OCI-LY3 (cell line): ENCODE data around the gene RARG.

Experiments used
- H2AFZ ChIP-seq: fragments of 200-600, 300-600 bp; shearing (Covaris generic); 2 replicates; pipeline ENCODE4 v1.6.0; 2014; ENCODE audit warnings: antibody characterized with exemption, low read depth, low read length
- H3K27ac ChIP-seq: fragments of 200-600, 300-600 bp; sonication (generic); 2 replicates; pipeline ENCODE4 v1.5.1; 2014; ENCODE audit warnings: mild to moderate bottlenecking, low read length, moderate library complexity, mixed read lengths
- H3K27me3 ChIP-seq: fragments of 200-600, 300-600 bp; sonication (generic); 2 replicates; pipeline ENCODE4 v1.6.1; 2014; ENCODE audit warnings: low read depth, low read length, mixed read lengths
- H3K36me3 ChIP-seq: fragments of 200-600, 300-600 bp; sonication (generic); replicated peaks from 2 replicates; pipeline ENCODE3; 2014; ENCODE audit warnings: low read depth, low read length, mixed read lengths
- H3K4me1 ChIP-seq: fragments of 300-600, 200-600 bp; sonication (generic); 2 replicates; pipeline ENCODE4 v1.6.1; 2014; ENCODE audit warnings: low read length, mixed read lengths
- H3K4me2 ChIP-seq: fragments of 200-600, 300-600 bp; sonication (generic); 2 replicates; pipeline ENCODE4 v1.6.1; 2014; ENCODE audit warnings: low read length, mixed read lengths
- H3K4me3 ChIP-seq: fragments of 300-600, 200-600 bp; sonication (generic); 2 replicates; pipeline ENCODE4 v1.5.1; 2014; ENCODE audit warnings: antibody characterized with exemption, mild to moderate bottlenecking, low read length, moderate library complexity
- H3K79me2 ChIP-seq: fragments of 300-600, 200-600 bp; shearing (Covaris generic); 2 replicates; pipeline ENCODE4 v1.6.1; 2014; ENCODE audit warnings: mild to moderate bottlenecking, low read length, mixed read lengths
- H3K9ac ChIP-seq: fragments of 300-600, 200-600 bp; shearing (Covaris generic); 2 replicates; pipeline ENCODE4 v1.6.0; 2014; ENCODE audit warnings: mild to moderate bottlenecking, low read length, moderate library complexity
- H3K9me3 ChIP-seq: fragments of 200-600, 300-600 bp; shearing (Covaris generic); 2 replicates; pipeline ENCODE4 v1.6.1; 2014; ENCODE audit warnings: low read length, mixed read lengths; ENCODE audit not compliant: insufficient read depth
- H4K20me1 ChIP-seq: fragments of 200-600, 300-600 bp; sonication (generic); 2 replicates; pipeline ENCODE4 v1.6.1; 2016; ENCODE audit warnings: low read length, mixed read lengths; ENCODE audit not compliant: insufficient read depth
- CTCF ChIP-seq: fragments of 200-600, 300-600 bp; sonication (generic); IDR thresholded peaks from 2 replicates; pipeline ENCODE4 v1.5.1; 2014; ENCODE audit warnings: antibody characterized with exemption, low read length, low read depth
- EZH2phosphoT487 ChIP-seq: fragments of 200-600 bp; shearing (Covaris generic); IDR thresholded peaks from 2 replicates; pipeline ENCODE4 v1.6.1; 2018; ENCODE audit warnings: antibody characterized with exemption, mixed run types, low read depth

Gene RARG

GRCh38 chr12:53208877-53209463 lies 23.0 kb downstream of the RARG start:
- Histone ChIP-seq H3K27ac (peak overlapping the region; percentile 47), H3K79me2 (no peaks in the 10 kb centered on the region), H3K9me3 (no peaks in the 10 kb centered on the region), H3K9ac (peak overlapping the region; percentile 51; the same call in 1 of the 2 replicates), H3K4me1 (peaks cover 58% of the 10 kb centered on the region), H3K27me3 (no peaks in the 10 kb centered on the region), H2AFZ (peak overlapping the region; percentile 50; the same call in 1 of the 2 replicates), H3K4me2 (peak overlapping the region; percentile 85), H4K20me1 (no peaks in the 10 kb centered on the region), H3K36me3 (no peaks in the 10 kb centered on the region), H3K4me3 (peak overlapping the region; percentile 69)
- TF ChIP-seq CTCF, result no peak
- no peak for TF ChIP-seq EZH2phosphoT487

GRCh38 chr12:53208435-53208834 lies 23.6 kb downstream of the RARG start:
- Histone ChIP-seq H3K4me1 (peaks cover 58% of the 10 kb centered on the region), H3K79me2 (no peaks in the 10 kb centered on the region), H3K9me3 (no peaks in the 10 kb centered on the region), H3K27ac (no peak overlapping the region), H3K4me2 (peak overlapping the region; percentile 85), H3K4me3 (peak overlapping the region; percentile 69), H2AFZ (no peak overlapping the region), H4K20me1 (no peaks in the 10 kb centered on the region), H3K36me3 (no peaks in the 10 kb centered on the region), H3K27me3 (0 out of 2 replicates have a peak, but pooled peaks cover 3% of the 10 kb centered on the region), H3K9ac (no peak overlapping the region)
- no peak for TF ChIP-seq EZH2phosphoT487
- no peak for TF ChIP-seq CTCF

DNA sequence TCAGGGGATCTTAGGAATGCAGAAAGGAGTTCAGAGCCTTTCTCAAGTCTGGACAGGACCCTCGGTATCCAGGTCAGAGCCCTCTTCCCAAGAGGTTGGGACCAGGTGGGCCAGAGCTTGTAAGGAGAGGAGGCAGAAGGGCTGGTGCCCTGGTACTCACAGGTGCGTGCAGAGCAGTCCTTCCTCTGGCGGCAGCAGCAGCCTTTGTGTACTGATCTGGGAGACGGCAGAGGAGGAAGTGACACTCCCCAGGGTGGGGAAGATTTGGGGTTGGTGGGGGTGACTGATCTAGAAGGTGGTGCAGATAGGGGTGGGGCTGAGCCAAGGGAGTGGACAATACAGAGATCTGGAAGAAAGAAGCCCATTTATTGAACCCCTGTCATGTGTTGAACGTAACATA lies 25.0 kb downstream of the RARG start, which contains the start of gene ITGB7:
TSS of gene ITGB7 (minus strand) at position 210 of the 400 bp plus-strand sequence. CDS start 6,808 bp downstream, outside the sequence.
- peak within 1 kb of the TSS; percentile 58 for H3K27ac ChIP-seq
- no peaks in the 10 kb centered on the region for H3K36me3 ChIP-seq
- H3K79me2 ChIP-seq, result no peaks in the 10 kb centered on the region
- no peaks in the 10 kb centered on the region for H3K9me3 ChIP-seq
- TF ChIP-seq CTCF (no peak), EZH2phosphoT487 (no peak)
- H3K9ac ChIP-seq, result peak within 1 kb of the TSS; percentile 46
- H3K4me3 ChIP-seq, result peak within 1 kb of the TSS; percentile 71
- 0 out of 2 replicates have a peak, but pooled peaks cover 3% of the 10 kb centered on the region for H3K27me3 ChIP-seq
- H3K4me1 ChIP-seq, result peaks cover 54% of the 10 kb centered on the region
- peak within 1 kb of the TSS; percentile 83 for H3K4me2 ChIP-seq
- no peak within 1 kb of the TSS for H2AFZ ChIP-seq
- H4K20me1 ChIP-seq, result no peaks in the 10 kb centered on the region

- no peak overlapping the region for H2AFZ ChIP-seq
- H3K36me3 ChIP-seq, result no peaks in the 10 kb centered on the region
- no peaks in the 10 kb centered on the region for H3K9me3 ChIP-seq
- peak overlapping the region; percentile 58 for H3K27ac ChIP-seq
- TF ChIP-seq CTCF (no peak), EZH2phosphoT487 (no peak)
- peak overlapping the region; percentile 46; the same call in 1 of the 2 replicates for H3K9ac ChIP-seq
- peak overlapping the region; percentile 71 for H3K4me3 ChIP-seq
- 0 out of 2 replicates have a peak, but pooled peaks cover 3% of the 10 kb centered on the region for H3K27me3 ChIP-seq
- no peaks in the 10 kb centered on the region for H4K20me1 ChIP-seq
- peak overlapping the region; percentile 83 for H3K4me2 ChIP-seq
- H3K4me1 ChIP-seq, result peaks cover 62% of the 10 kb centered on the region
- H3K79me2 ChIP-seq, result no peaks in the 10 kb centered on the region
Observed at GRCh38 chr12:53205747-53206419, 26.1 kb downstream of the RARG start.
